ENCODE data around the gene PRCC.

GRCh38 chr1:156788136-156788535 lies 20.8 kb downstream of the PRCC start:
- TF ChIP-seq CTCF (IDR thresholded peaks at IDR 0.05) (no peak), POLR2A (IDR thresholded peaks at IDR 0.05) (no peak), EP300 (IDR thresholded peaks at IDR 0.05) (no peak)
